Liver (tissue), 9 donors: ENCODE results near the gene PCDH15. TPM values are rescaled to one million over a fixed set of nuclear protein-coding genes. Genes with fewer than 3 reads are reported as not detected.

Experiments used
- DNase-seq: peaks from one replicate; pipeline ENCODE4 v3.0.0-alpha.2; 2017; ENCODE audit warnings: low spot score
- H3K27ac ChIP-seq, 2 donors: one replicate each; pipeline ENCODE4 v1.7.0; 2013; ENCODE audit warnings: inconsistent platforms in 2 of 2, low read length in 2 of 2, control low read depth in 1 of 2, low read depth in 1 of 2, mild to moderate bottlenecking in 1 of 2
- H3K27me3 ChIP-seq, 4 donors: one replicate each; pipeline versions ENCODE4 v1.6.1 to v1.7.0; 2013; ENCODE audit warnings: low read length in 3 of 4, inconsistent platforms in 1 of 4, mild to moderate bottlenecking in 1 of 4, moderate library complexity in 1 of 4; ENCODE audit not compliant: control insufficient read depth in 4 of 4, insufficient read depth in 4 of 4
- H3K36me3 ChIP-seq, 4 donors: one replicate each; pipeline versions ENCODE4 v1.6.1 to v1.7.0; 2013; ENCODE audit warnings: low read length in 3 of 4, mild to moderate bottlenecking in 3 of 4, low read depth in 1 of 4, moderate library complexity in 1 of 4; ENCODE audit not compliant: control insufficient read depth in 4 of 4, insufficient read depth in 3 of 4
- H3K4me1 ChIP-seq, 4 donors: one replicate each; pipeline versions ENCODE4 v1.6.1 to v1.7.0; 2013; ENCODE audit warnings: low read length in 3 of 4, mild to moderate bottlenecking in 3 of 4, moderate library complexity in 1 of 4; ENCODE audit not compliant: control insufficient read depth in 4 of 4, insufficient read depth in 4 of 4
- H3K4me3 ChIP-seq, 3 donors: one replicate each; pipeline versions ENCODE4 v1.6.1 to v1.7.0; 2013; ENCODE audit warnings: low read length in 3 of 3, control low read depth in 1 of 3, low read depth in 1 of 3, mild to moderate bottlenecking in 1 of 3
- H3K9ac ChIP-seq, 2 donors: one replicate each; pipeline ENCODE4 v1.7.0; 2013; ENCODE audit warnings: low read length in 2 of 2, mild to moderate bottlenecking in 2 of 2, moderate library complexity in 2 of 2, control low read depth in 1 of 2, low read depth in 1 of 2
- H3K9me3 ChIP-seq, 4 donors: one replicate each; pipeline versions ENCODE4 v1.6.1 to v1.7.0; 2013; ENCODE audit warnings: low read length in 3 of 4; ENCODE audit not compliant: control insufficient read depth in 4 of 4
- ATF3 ChIP-seq: IDR thresholded peaks from 2 replicates; pipeline ENCODE4 v1.6.1; 2016; ENCODE audit warnings: antibody characterized with exemption
- CTCF ChIP-seq: fragments of 150-350 bp; IDR thresholded peaks from 2 replicates; pipeline ENCODE4 v1.5.1; 2017; ENCODE audit warnings: improper control_type of control experiment, low read depth, low read length; ENCODE audit not compliant: missing input control
- EGR1 ChIP-seq, 2 donors: IDR thresholded peaks; 2 replicates each; pipeline ENCODE4 v1.6.1; 2016 to 2018; ENCODE audit warnings: antibody characterized with exemption in 2 of 2, low read depth in 2 of 2
- FOXA1 ChIP-seq: IDR thresholded peaks from 2 replicates; pipeline ENCODE4 v1.6.1; 2016; ENCODE audit warnings: antibody characterized with exemption
- FOXA2 ChIP-seq: IDR thresholded peaks from 2 replicates; pipeline ENCODE4 v1.6.1; 2016; ENCODE audit warnings: antibody characterized with exemption
- GABPA ChIP-seq, 2 donors: IDR thresholded peaks in 1 of 2; conservative IDR thresholded peaks in 1 of 2; 2 replicates each; pipeline ENCODE4 v1.6.1; 2016; ENCODE audit warnings: antibody characterized with exemption in 2 of 2, mild to moderate bottlenecking in 1 of 2, moderate library complexity in 1 of 2
- HNF4A ChIP-seq, 2 donors: conservative IDR thresholded peaks; 2 replicates each; pipeline ENCODE4 v1.6.1; 2016; ENCODE audit warnings: antibody characterized with exemption in 2 of 2, mild to moderate bottlenecking in 2 of 2
- JUND ChIP-seq, 2 donors: IDR thresholded peaks; 2 replicates each; pipeline ENCODE4 v1.6.1; 2016; ENCODE audit warnings: antibody characterized with exemption in 2 of 2
- MAX ChIP-seq: IDR thresholded peaks from 2 replicates; pipeline ENCODE4 v1.6.1; 2016; ENCODE audit warnings: antibody characterized with exemption
- NR2F2 ChIP-seq: IDR thresholded peaks from 2 replicates; pipeline ENCODE4 v1.6.1; 2016; ENCODE audit warnings: antibody characterized with exemption
- RAD21 ChIP-seq, 2 donors: IDR thresholded peaks; 2 replicates each; pipeline ENCODE4 v1.6.1; 2016; ENCODE audit warnings: antibody characterized with exemption in 2 of 2, mild to moderate bottlenecking in 2 of 2
- REST ChIP-seq: IDR thresholded peaks from 2 replicates; pipeline ENCODE4 v1.6.1; 2016; ENCODE audit warnings: antibody characterized with exemption, mild to moderate bottlenecking
- RXRA ChIP-seq, 2 donors: IDR thresholded peaks; 2 replicates each; pipeline ENCODE4 v1.6.1; 2017 to 2018; ENCODE audit warnings: antibody characterized with exemption in 2 of 2, mild to moderate bottlenecking in 1 of 2
- TAF1 ChIP-seq: conservative IDR thresholded peaks from 2 replicates; pipeline ENCODE4 v1.6.1; 2016; ENCODE audit warnings: antibody characterized with exemption, mild to moderate bottlenecking
- ZBTB33 ChIP-seq: IDR thresholded peaks from 2 replicates; pipeline ENCODE4 v1.6.1; 2016; ENCODE audit warnings: antibody characterized with exemption
- WGBS: extraction: QIAGEN DNeasy Blood & Tissue Kit; methylation state at CpG from one replicate; pipeline ENCODE4 v1.1.7; 2013; 5-methylcytosine and 5-hydroxymethylcytosine counted together
- polyA plus RNA-seq, 2 donors: library from polyadenylated mRNA; stranded (reverse) in 1 of 2; unstranded in 1 of 2; fragments of 200-250 nt in 1 of 2; fragments of >200 nt in 1 of 2; fragmentation: Nextera tagmentation in 1 of 2; extraction: Ambion mirVana in 1 of 2; gene quantifications; one replicate each; pipeline versions ENCODE4 v1.2.1 to v1.2.3, GENCODE V29; 2013 to 2015
- total RNA-seq, 2 donors: library from RNA; depleted of rRNA; stranded (reverse); fragments of >200 nt; gene quantifications; one replicate each; pipeline ENCODE4 v1.2.3, GENCODE V29; 2014
- donor health status: healthy.
- donor health status: healthy.
- donor health status: healthy.
- donor health status: healthy.
- donor health status: healthy.

The PCDH15 gene
- total and polyA plus RNA-seq, 4 donors, result 0.05 TPM; not detected in 3

GRCh38 chr10:54487743-54488142, 313.3 kb downstream of the PCDH15 start:
- H3K27ac ChIP-seq, result no peak overlapping the region
- no peaks in the 10 kb centered on the region for H3K27me3 ChIP-seq
- TF ChIP-seq TAF1 (no peak), MAX (no peak), JUND (IDR thresholded peaks at IDR 0.05) (no peak), REST (no peak), GABPA (IDR thresholded peaks at IDR 0.05 in 1 of 2, conservative IDR thresholded peaks at IDR 0.05 in 1 of 2) (no peak), HNF4A (conservative IDR thresholded peaks at IDR 0.05) (no peak), FOXA1 (no peak), CTCF (no peak), RAD21 (IDR thresholded peaks at IDR 0.05) (no peak), RXRA (IDR thresholded peaks at IDR 0.05) (no peak), NR2F2 (no peak), ATF3 (no peak), FOXA2 (no peak)
- no peaks in the 10 kb centered on the region for H3K36me3 ChIP-seq
- no peak overlapping the region for H3K9ac ChIP-seq
- H3K4me1 ChIP-seq, result no peaks in the 10 kb centered on the region
- no peak overlapping the region for H3K4me3 ChIP-seq
- WGBS, result 54% methylated on average over 2 of the region's 2 CpGs
- no peaks in the 10 kb centered on the region for H3K9me3 ChIP-seq
- DNase-seq, result no peak

- Histone ChIP-seq H3K9me3 (no peaks in the 10 kb centered on the region), H3K9ac (no peak overlapping the region), H3K4me1 (no peaks in the 10 kb centered on the region), H3K36me3 (no peaks in the 10 kb centered on the region), H3K27ac (no peak overlapping the region), H3K27me3 (no peaks in the 10 kb centered on the region), H3K4me3 (no peak overlapping the region)
- DNase-seq, result no peak
- WGBS, result 65% methylated on average over 2 of the region's 2 CpGs
- TF ChIP-seq ZBTB33, result no peak
- no peak for TF ChIP-seq EGR1 (IDR thresholded peaks at IDR 0.05; ENCODE audit: low read depth in 2 of 2)
Observed at GRCh38 chr10:54485971-54486370, 315.1 kb downstream of the PCDH15 start.
